HEK293T (cell line): Measurements from ENCODE around the gene ALOX15.

Source experiments
- CTCF ChIA-PET: fragments of 350-600 bp; formaldehyde crosslinking; extraction: SDS; loops from one replicate; lab custom pipeline; 2021; ENCODE audit warnings: antibody characterized with exemption, inconsistent platforms; lab: Yijun Ruan, JAX
- POLR2A ChIA-PET: fragments of 350-600 bp; formaldehyde crosslinking; extraction: SDS; loops from one replicate; lab custom pipeline; 2020; ENCODE audit warnings: antibody characterized with exemption, inconsistent platforms; lab: Yijun Ruan, JAX
- DNase-seq: peaks from one replicate; pipeline ENCODE4 v3.0.0; 2012; ENCODE audit warnings: mixed read lengths; ENCODE audit errors: extremely low spot score
- ARNT ChIP-seq: fragments of 450-650 bp; IDR thresholded peaks from 2 replicates; pipeline ENCODE4 v1.6.1; 2017; ENCODE audit warnings: mild to moderate bottlenecking
- BHLHE40 ChIP-seq: fragments of 450-650 bp; IDR thresholded peaks from 2 replicates; pipeline ENCODE4 v1.6.1; 2016; ENCODE audit warnings: mild to moderate bottlenecking, moderate library complexity, borderline replicate concordance
- CTBP1 ChIP-seq: fragments of 450-650 bp; IDR thresholded peaks from 2 replicates; pipeline ENCODE4 v1.6.1; 2016; ENCODE audit warnings: borderline replicate concordance
- ELF4 ChIP-seq: fragments of 450-650 bp; IDR thresholded peaks from 2 replicates; pipeline ENCODE4 v1.6.1; 2017; ENCODE audit warnings: antibody characterized with exemption
- FOXA1 ChIP-seq: fragments of 450-650 bp; IDR thresholded peaks from 2 replicates; pipeline ENCODE4 v1.6.1; 2016; ENCODE audit warnings: mild to moderate bottlenecking
- FOXK2 ChIP-seq: fragments of 450-650 bp; IDR thresholded peaks from 2 replicates; pipeline ENCODE4 v1.6.1; 2016; ENCODE audit warnings: mild to moderate bottlenecking
- FOXM1 ChIP-seq: fragments of 450-650 bp; IDR thresholded peaks from 2 replicates; pipeline ENCODE4 v1.6.1; 2017; ENCODE audit warnings: mild to moderate bottlenecking, borderline replicate concordance
- HDGF ChIP-seq: fragments of 450-650 bp; IDR thresholded peaks from 2 replicates; pipeline ENCODE4 v1.6.1; 2017; ENCODE audit warnings: antibody characterized with exemption, borderline replicate concordance
- L3MBTL2 ChIP-seq: fragments of 450-650 bp; conservative IDR thresholded peaks from 2 replicates; pipeline ENCODE4 v1.6.1; 2016; ENCODE audit warnings: mild to moderate bottlenecking
- LEF1 ChIP-seq: fragments of 450-650 bp; IDR thresholded peaks from 2 replicates; pipeline ENCODE4 v1.6.1; 2017; ENCODE audit warnings: mild to moderate bottlenecking, borderline replicate concordance
- NFRKB ChIP-seq: fragments of 450-650 bp; IDR thresholded peaks from 2 replicates; pipeline ENCODE4 v1.6.1; 2016; ENCODE audit warnings: mild to moderate bottlenecking, moderate library complexity
- PKNOX1 ChIP-seq: fragments of 450-650 bp; IDR thresholded peaks from 2 replicates; pipeline ENCODE4 v1.6.1; 2016
- SP1 ChIP-seq: fragments of 450-650 bp; IDR thresholded peaks from 2 replicates; pipeline ENCODE4 v1.6.1; 2017
- SUZ12 ChIP-seq: fragments of 450-650 bp; IDR thresholded peaks from 2 replicates; pipeline ENCODE4 v1.6.1; 2016; ENCODE audit warnings: mild to moderate bottlenecking
- TARDBP ChIP-seq: fragments of 450-650 bp; IDR thresholded peaks from 2 replicates; pipeline ENCODE4 v1.6.1; 2016
- ZNF384 ChIP-seq: fragments of 450-650 bp; IDR thresholded peaks from 2 replicates; pipeline ENCODE4 v1.6.1; 2016

The ALOX15 gene

DNA sequence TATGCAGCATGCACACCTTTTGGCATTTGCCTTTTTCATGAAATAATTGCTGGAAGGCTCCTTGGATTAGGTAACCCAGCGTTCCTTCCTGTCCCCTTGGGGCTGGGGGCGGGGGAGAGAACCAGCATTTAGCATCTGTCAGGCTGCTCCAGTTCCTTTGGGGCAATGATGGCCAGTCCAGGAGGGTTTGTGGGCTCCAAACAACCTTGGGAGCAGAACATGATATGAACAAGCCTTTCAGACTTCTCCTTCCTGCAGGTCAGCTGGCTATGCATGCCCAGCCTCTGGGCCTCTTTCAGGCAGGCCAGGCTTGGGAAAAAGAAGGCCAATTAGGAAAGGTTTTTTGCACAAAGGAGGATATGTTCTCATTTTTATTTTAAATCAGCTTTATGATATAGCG, 58.3 kb downstream of the ALOX15 start:
- POLR2A ChIA-PET = interaction anchor here (1.1 to 1.5 kb wide), 3 partner anchors 9 to 27 kb away, joined by 3 to 9 read pairs (median 7); no protein-coding TSS in a partner anchor
- TF ChIP-seq L3MBTL2 (no peak), FOXA1 (no peak), SP1 (no peak), SUZ12 (no peak), TARDBP (no peak), FOXK2 (no peak), ARNT (no peak), CTBP1 (no peak), ELF4 (no peak), ZNF384 (no peak), HDGF (no peak), NFRKB (no peak), PKNOX1 (no peak), LEF1 (no peak), BHLHE40 (no peak), FOXM1 (no peak)
- CTCF ChIA-PET = interaction anchor here (0.9 to 1.0 kb wide), 3 partner anchors 17 to 83 kb away, joined by 3 to 5 read pairs (median 4); no protein-coding TSS in a partner anchor
- DNase-seq = no peak

DNA sequence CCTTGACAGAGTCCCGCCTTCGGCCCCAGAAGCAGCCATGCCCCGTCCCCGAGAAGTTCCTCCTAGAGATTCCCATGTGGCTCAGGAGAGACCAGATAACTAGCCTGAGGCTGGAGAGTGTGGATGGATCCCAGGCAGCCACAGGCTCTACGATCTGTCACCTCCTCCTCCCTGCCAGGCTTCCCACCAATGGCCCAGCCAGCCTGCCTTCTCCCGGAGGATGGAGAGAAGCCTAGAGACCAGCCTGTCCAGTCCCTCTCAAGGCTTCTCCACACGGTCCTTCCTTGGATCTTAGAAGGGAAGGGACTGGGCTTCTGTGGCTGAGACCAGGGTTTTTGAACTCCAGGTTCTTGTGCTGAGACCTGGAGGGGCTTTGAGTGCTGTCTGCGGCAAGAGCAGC, 58.8 kb downstream of the ALOX15 start:
- ChIA-PET POLR2A (no interaction called here), CTCF (interaction anchor here (1.0 kb wide), 1 partner anchor 16 kb away, joined by 4 read pairs; no protein-coding TSS in a partner anchor)
- DNase-seq = no peak
- TF ChIP-seq CTBP1 = no peak
- TF ChIP-seq ELF4 = no peak
- no peak for TF ChIP-seq SP1
- no peak for TF ChIP-seq LEF1
- TF ChIP-seq PKNOX1 = no peak
- TF ChIP-seq ARNT = no peak
- TF ChIP-seq NFRKB = no peak
- no peak for TF ChIP-seq BHLHE40
- no peak for TF ChIP-seq FOXK2

DNA sequence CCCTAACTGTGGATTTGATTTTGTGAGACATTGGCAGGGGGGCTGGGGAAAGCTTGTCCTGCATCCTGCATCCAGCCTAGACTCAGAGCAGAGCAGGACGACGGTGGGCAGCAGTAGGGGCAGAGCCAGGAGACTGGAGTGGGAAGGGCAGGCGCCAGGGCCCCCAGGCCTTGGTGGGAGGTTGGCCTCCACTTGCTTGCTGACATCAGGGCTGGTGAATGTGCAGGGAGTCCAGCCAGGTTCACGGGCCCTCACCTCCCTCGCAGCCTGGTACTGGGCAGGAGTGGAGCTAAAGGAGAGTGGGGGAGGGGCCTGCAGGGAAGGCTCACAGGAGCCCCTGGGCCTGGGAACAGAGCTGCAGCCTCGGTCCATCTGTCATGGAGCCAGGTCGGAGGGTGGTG, 59.4 kb downstream of the ALOX15 start:
- TF ChIP-seq FOXA1 (no peak), FOXM1 (no peak), ARNT (no peak), CTBP1 (no peak), FOXK2 (no peak), BHLHE40 (no peak), SUZ12 (no peak), TARDBP (no peak), LEF1 (no peak), NFRKB (no peak), L3MBTL2 (no peak), HDGF (no peak), PKNOX1 (no peak), SP1 (no peak), ELF4 (no peak), ZNF384 (no peak)
- POLR2A ChIA-PET = interaction anchor here (1.0 kb wide), 1 partner anchor 12 kb away, joined by 3 read pairs; no protein-coding TSS in a partner anchor
- no peak for DNase-seq
- CTCF ChIA-PET = no interaction called here
